ENCODE results near the gene TMEM259. TPM values are rescaled to one million over a fixed set of nuclear protein-coding genes. Genes with fewer than 3 reads are reported as not detected.

The TMEM259 gene
- total and polyA plus RNA-seq, 9 of the 15 experiments (the other 6 are each of a cell fraction or from before 2014, with no cell fraction given): 0.52 to 231 (median 63.6) TPM

DNA sequence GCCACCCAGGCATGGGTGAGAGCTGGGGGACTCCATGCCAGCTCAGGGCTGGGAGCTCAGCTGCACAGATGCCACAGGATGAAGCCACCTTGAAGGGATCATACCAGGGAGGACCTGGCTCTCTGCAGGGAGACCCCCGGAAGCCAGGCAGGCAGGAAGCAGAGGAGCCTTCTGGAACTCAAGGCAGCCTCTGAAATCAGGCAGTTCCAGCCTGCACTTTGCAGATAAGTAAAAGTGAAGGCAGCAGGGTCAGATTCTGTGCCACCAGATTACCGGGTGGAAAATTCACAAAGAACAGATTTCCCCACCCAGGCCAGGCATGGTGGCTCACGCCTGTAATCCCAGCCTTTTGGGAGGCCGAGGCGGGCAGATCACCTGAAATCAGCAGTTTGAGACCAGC is 2.5 kb downstream of the TMEM259 start (continued):
- TF ChIP-seq, protein P1, sequence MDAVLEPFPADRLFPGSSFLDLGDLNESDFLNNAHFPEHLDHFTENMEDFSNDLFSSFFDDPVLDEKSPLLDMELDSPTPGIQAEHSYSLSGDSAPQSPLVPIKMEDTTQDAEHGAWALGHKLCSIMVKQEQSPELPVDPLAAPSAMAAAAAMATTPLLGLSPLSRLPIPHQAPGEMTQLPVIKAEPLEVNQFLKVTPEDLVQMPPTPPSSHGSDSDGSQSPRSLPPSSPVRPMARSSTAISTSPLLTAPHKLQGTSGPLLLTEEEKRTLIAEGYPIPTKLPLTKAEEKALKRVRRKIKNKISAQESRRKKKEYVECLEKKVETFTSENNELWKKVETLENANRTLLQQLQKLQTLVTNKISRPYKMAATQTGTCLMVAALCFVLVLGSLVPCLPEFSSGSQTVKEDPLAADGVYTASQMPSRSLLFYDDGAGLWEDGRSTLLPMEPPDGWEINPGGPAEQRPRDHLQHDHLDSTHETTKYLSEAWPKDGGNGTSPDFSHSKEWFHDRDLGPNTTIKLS (IDR thresholded peaks at IDR 0.05; ENCODE audit: borderline replicate concordance, low read depth): no peak
- no peak for TF ChIP-seq ZNF699 (CRISPR knock-in tag; IDR thresholded peaks at IDR 0.05; ENCODE audit: insufficient replicate concordance)
- TF ChIP-seq IFI16 (CRISPR knock-in tag; IDR thresholded peaks at IDR 0.05): no peak
- TF ChIP-seq, protein P2, sequence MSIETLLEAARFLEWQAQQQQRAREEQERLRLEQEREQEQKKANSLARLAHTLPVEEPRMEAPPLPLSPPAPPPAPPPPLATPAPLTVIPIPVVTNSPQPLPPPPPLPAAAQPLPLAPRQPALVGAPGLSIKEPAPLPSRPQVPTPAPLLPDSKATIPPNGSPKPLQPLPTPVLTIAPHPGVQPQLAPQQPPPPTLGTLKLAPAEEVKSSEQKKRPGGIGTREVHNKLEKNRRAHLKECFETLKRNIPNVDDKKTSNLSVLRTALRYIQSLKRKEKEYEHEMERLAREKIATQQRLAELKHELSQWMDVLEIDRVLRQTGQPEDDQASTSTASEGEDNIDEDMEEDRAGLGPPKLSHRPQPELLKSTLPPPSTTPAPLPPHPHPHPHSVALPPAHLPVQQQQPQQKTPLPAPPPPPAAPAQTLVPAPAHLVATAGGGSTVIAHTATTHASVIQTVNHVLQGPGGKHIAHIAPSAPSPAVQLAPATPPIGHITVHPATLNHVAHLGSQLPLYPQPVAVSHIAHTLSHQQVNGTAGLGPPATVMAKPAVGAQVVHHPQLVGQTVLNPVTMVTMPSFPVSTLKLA (conservative IDR thresholded peaks at IDR 0.05): peak in 1 of 2 experiments; percentile 51; a peak in 1 of 4 replicates
- TF ChIP-seq TEAD4 (IDR thresholded peaks at IDR 0.05; ENCODE audit: low read length): peak; percentile 85
- TF ChIP-seq TEAD4 (CRISPR knock-in tag; IDR thresholded peaks at IDR 0.05; ENCODE audit: borderline replicate concordance): no peak
- TF ChIP-seq, protein P3, sequence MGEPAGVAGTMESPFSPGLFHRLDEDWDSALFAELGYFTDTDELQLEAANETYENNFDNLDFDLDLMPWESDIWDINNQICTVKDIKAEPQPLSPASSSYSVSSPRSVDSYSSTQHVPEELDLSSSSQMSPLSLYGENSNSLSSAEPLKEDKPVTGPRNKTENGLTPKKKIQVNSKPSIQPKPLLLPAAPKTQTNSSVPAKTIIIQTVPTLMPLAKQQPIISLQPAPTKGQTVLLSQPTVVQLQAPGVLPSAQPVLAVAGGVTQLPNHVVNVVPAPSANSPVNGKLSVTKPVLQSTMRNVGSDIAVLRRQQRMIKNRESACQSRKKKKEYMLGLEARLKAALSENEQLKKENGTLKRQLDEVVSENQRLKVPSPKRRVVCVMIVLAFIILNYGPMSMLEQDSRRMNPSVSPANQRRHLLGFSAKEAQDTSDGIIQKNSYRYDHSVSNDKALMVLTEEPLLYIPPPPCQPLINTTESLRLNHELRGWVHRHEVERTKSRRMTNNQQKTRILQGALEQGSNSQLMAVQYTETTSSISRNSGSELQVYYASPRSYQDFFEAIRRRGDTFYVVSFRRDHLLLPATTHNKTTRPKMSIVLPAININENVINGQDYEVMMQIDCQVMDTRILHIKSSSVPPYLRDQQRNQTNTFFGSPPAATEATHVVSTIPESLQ (CRISPR knock-in tag; IDR thresholded peaks at IDR 0.05): no peak
- TF ChIP-seq HCFC1 (IDR thresholded peaks at IDR 0.05; ENCODE audit: low read depth, low read length): no peak
- TF ChIP-seq MXI1 (IDR thresholded peaks at IDR 0.05; ENCODE audit: low read depth, low read length): peak; percentile 9; the same call in 1 of the 2 replicates
- peak; percentile 91 to 98 for TF ChIP-seq RCOR1 (IDR thresholded peaks at IDR 0.05; ENCODE audit: borderline replicate concordance in 1 of 2, low read depth in 2 of 2, low read length in 2 of 2)
- TF ChIP-seq ZNF586 (CRISPR knock-in tag; conservative IDR thresholded peaks at IDR 0.05): no peak
- no peak for TF ChIP-seq ZNF584 (CRISPR knock-in tag; IDR thresholded peaks at IDR 0.05; ENCODE audit: low read depth)
- no peak for TF ChIP-seq MEIS2 (IDR thresholded peaks at IDR 0.05; ENCODE audit: partially characterized antibody)
- no peak for TF ChIP-seq ELF2 (CRISPR knock-in tag; IDR thresholded peaks at IDR 0.05)
- TF ChIP-seq ZBTB1 (CRISPR knock-in tag; IDR thresholded peaks at IDR 0.05; ENCODE audit: borderline replicate concordance, low read depth): no peak
- TF ChIP-seq NCOA1 (IDR thresholded peaks at IDR 0.05; ENCODE audit: low read depth): no peak
- TF ChIP-seq BRD4 (IDR thresholded peaks at IDR 0.05): no peak
- no peak for TF ChIP-seq ELF4 (CRISPR knock-in tag; IDR thresholded peaks at IDR 0.05)
- no peak for TF ChIP-seq CCAR2 (IDR thresholded peaks at IDR 0.05; ENCODE audit: low read depth, low read length)
- TF ChIP-seq KLF16 (IDR thresholded peaks at IDR 0.05): peak; percentile 49; the same call in 1 of the 2 replicates
- TF ChIP-seq, protein P4, sequence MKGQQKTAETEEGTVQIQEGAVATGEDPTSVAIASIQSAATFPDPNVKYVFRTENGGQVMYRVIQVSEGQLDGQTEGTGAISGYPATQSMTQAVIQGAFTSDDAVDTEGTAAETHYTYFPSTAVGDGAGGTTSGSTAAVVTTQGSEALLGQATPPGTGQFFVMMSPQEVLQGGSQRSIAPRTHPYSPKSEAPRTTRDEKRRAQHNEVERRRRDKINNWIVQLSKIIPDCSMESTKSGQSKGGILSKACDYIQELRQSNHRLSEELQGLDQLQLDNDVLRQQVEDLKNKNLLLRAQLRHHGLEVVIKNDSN (CRISPR knock-in tag; IDR thresholded peaks at IDR 0.05): no peak
- TF ChIP-seq CEBPG (CRISPR knock-in tag; IDR thresholded peaks at IDR 0.05): no peak
- no peak for TF ChIP-seq CEBPG (tag; conservative IDR thresholded peaks at IDR 0.05 in 1 of 2, IDR thresholded peaks at IDR 0.05 in 1 of 2)
- TF ChIP-seq SREBF2 (CRISPR knock-in tag; IDR thresholded peaks at IDR 0.05): no peak
- no peak for TF ChIP-seq TAF15 (IDR thresholded peaks at IDR 0.05; ENCODE audit: low read depth, low read length)
- TF ChIP-seq BMI1 (IDR thresholded peaks at IDR 0.05; ENCODE audit: low read length): no peak
